ENCODE data around the gene NCBP1. TPM values are rescaled to one million over a fixed set of nuclear protein-coding genes. Genes with fewer than 3 reads are reported as not detected.

Gene NCBP1
- total RNA-seq, 2 experiments from 2014 or later = 37.6 to 41.7 TPM

DNA sequence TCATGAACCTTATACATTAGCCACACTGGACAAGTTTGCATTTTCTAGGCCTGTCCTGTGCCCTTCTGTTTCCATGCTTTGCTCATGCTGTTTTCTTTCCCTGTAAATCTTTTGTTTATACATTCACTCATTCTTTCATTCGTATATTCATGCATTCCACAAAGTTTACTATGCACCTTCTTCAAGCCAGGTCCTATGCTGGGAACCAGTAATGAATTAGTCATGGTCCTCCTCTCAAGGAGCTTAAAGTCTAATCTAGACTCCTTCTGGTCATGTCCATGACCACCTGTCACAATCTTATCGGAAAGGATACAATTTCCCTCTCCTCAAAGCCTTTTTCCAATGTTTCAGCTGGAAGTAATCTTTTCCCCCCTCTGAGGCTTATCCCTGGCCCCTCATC, 72.6 kb downstream of the NCBP1 start:
- Mint-ChIP-seq H3K4me3 (no peak overlapping the region), H3K4me1 (ENCODE audit: low read depth) (peaks cover 19% of the 10 kb centered on the region), H3K27ac (no peak overlapping the region), H3K9me3 (no peaks in the 10 kb centered on the region), H3K27me3 (peaks cover 2% of the 10 kb centered on the region), H3K36me3 (ENCODE audit: low read depth) (no peaks in the 10 kb centered on the region)
- ATAC-seq (no peak), DNase-seq (no peak)
- POLR2A ChIA-PET = interaction anchor here (0.7 kb wide), 1 partner anchor 9 kb away, joined by 3 read pairs; the partner anchor contains the start of gene XPA
- CTCF ChIA-PET = interaction anchor here (1.2 to 2.9 kb wide), 2 partner anchors 19 to 195 kb away, joined by 3 to 24 read pairs; no protein-coding TSS in a partner anchor
- TF ChIP-seq, protein P1, sequence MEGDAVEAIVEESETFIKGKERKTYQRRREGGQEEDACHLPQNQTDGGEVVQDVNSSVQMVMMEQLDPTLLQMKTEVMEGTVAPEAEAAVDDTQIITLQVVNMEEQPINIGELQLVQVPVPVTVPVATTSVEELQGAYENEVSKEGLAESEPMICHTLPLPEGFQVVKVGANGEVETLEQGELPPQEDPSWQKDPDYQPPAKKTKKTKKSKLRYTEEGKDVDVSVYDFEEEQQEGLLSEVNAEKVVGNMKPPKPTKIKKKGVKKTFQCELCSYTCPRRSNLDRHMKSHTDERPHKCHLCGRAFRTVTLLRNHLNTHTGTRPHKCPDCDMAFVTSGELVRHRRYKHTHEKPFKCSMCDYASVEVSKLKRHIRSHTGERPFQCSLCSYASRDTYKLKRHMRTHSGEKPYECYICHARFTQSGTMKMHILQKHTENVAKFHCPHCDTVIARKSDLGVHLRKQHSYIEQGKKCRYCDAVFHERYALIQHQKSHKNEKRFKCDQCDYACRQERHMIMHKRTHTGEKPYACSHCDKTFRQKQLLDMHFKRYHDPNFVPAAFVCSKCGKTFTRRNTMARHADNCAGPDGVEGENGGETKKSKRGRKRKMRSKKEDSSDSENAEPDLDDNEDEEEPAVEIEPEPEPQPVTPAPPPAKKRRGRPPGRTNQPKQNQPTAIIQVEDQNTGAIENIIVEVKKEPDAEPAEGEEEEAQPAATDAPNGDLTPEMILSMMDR (IDR thresholded peaks at IDR 0.05) = no peak
- intact Hi-C loops (cut with micrococcal nuclease) = no loop called here

GRCh38 chr9:97710356-97711222, 77.0 kb downstream of the NCBP1 start:
- no peak overlapping the region for H3K27ac Mint-ChIP-seq
- CTCF ChIA-PET = interaction anchor here (1.0 to 1.6 kb wide), 2 partner anchors 13 to 17 kb away, joined by 3 to 4 read pairs; partner anchors contain the start of gene XPA
- peak; percentile 62 for DNase-seq

GRCh38 chr9:97711223-97711626, 77.6 kb downstream of the NCBP1 start:
- ChIA-PET CTCF (interaction anchor here (1.0 to 1.6 kb wide), 3 partner anchors 14 to 92 kb away, joined by 3 to 4 read pairs (median 3); partner anchors contain the start of gene XPA), POLR2A (no interaction called here)
- DNase-seq (no peak), ATAC-seq (peak; percentile 28)
- no peak overlapping the region for H3K4me3 Mint-ChIP-seq
- intact Hi-C loops (cut with micrococcal nuclease) = loop anchor here (5.0 kb wide), 1 partner anchor 191 kb away; no protein-coding TSS in a partner anchor
- no peaks in the 10 kb centered on the region for H3K36me3 Mint-ChIP-seq (ENCODE audit: low read depth)
- no peaks in the 10 kb centered on the region for H3K9me3 Mint-ChIP-seq
- peaks cover 15% of the 10 kb centered on the region for H3K4me1 Mint-ChIP-seq (ENCODE audit: low read depth)
- H3K27me3 Mint-ChIP-seq = no peaks in the 10 kb centered on the region
- TF ChIP-seq, protein P1 (IDR thresholded peaks at IDR 0.05) = no peak
- no peak overlapping the region for H3K27ac Mint-ChIP-seq

More at GRCh38 chr9:97710356-97711222, 77.0 kb downstream of the NCBP1 start:
- Mint-ChIP-seq H3K9me3 (no peaks in the 10 kb centered on the region), H3K4me3 (no peak overlapping the region), H3K4me1 (ENCODE audit: low read depth) (peaks cover 18% of the 10 kb centered on the region), H3K36me3 (ENCODE audit: low read depth) (no peaks in the 10 kb centered on the region), H3K27me3 (no peaks in the 10 kb centered on the region)
- POLR2A ChIA-PET = no interaction called here
- intact Hi-C loops (cut with micrococcal nuclease) = loop anchor here (5.0 kb wide), 1 partner anchor 192 kb away; no protein-coding TSS in a partner anchor
- peak; percentile 94 for ATAC-seq
- TF ChIP-seq, protein P1 (IDR thresholded peaks at IDR 0.05) = peak; percentile 92

GRCh38 chr9:97714435-97714834, 80.8 kb downstream of the NCBP1 start:
- ATAC-seq = no peak
- Mint-ChIP-seq H3K27me3 (no peaks in the 10 kb centered on the region), H3K27ac (no peak overlapping the region), H3K36me3 (ENCODE audit: low read depth) (no peaks in the 10 kb centered on the region), H3K9me3 (no peaks in the 10 kb centered on the region), H3K4me1 (ENCODE audit: low read depth) (peaks cover 15% of the 10 kb centered on the region), H3K4me3 (no peak overlapping the region)
- CTCF ChIA-PET = interaction anchor here (1.3 to 4.2 kb wide), 4 partner anchors 9 to 187 kb away, joined by 4 to 32 read pairs (median 4); no protein-coding TSS in a partner anchor
- DNase-seq = no peak
- intact Hi-C loops (cut with micrococcal nuclease) = loop anchor here (5.0 kb wide), 1 partner anchor 188 kb away; no protein-coding TSS in a partner anchor
- POLR2A ChIA-PET = interaction anchor here (1.1 kb wide), 2 partner anchors 82 to 301 kb away, joined by 3 to 4 read pairs; partner anchors contain the start of gene TSTD2
- TF ChIP-seq, protein P1 (IDR thresholded peaks at IDR 0.05) = no peak
